PC-3 (cell line): ENCODE data around the gene AFF3. TPM values are rescaled to one million over a fixed set of nuclear protein-coding genes. Genes with fewer than 3 reads are reported as not detected.

Source experiments
- ATAC-seq: fragments of 200-7000 bp; cut with Tn5 transposase; 2 replicates; pipeline ENCODE4 v1.9.1; 2020; ENCODE audit warnings: mild to moderate bottlenecking, moderate library complexity
- BruUV-seq: library from RNA; stranded (reverse); fragments of 400-500 nt; replicated peaks from 2 replicates; lab custom pipeline; 2021; lab: Mats Ljungman, UMichigan
- CTCF ChIA-PET: fragments of 300-600 bp; sonication (Branson Sonifier 250); formaldehyde crosslinking; loops from one replicate; lab custom pipeline; 2022; ENCODE audit warnings: antibody characterized with exemption; lab: Charles Lee
- POLR2A ChIA-PET: fragments of 300-600 bp; sonication (Branson Sonifier 250); formaldehyde crosslinking; loops from one replicate; lab custom pipeline; 2022; ENCODE audit warnings: antibody characterized with exemption; ENCODE audit not compliant: unreplicated experiment; lab: Charles Lee
- DNase-seq: peaks from one replicate; pipeline ENCODE4 v3.0.0-alpha.2; 2015
- H2AFZ ChIP-seq: fragments of 300-600 bp; sonication (generic); 2 replicates; pipeline ENCODE4 v1.6.0; 2016; ENCODE audit warnings: antibody characterized with exemption, low read length
- H3F3A ChIP-seq: fragments of 300-600 bp; sonication (generic); one replicate; pipeline ENCODE4 v1.6.0; 2017; ENCODE audit warnings: antibody characterized with exemption, low read length, control low read depth, mild to moderate bottlenecking; ENCODE audit not compliant: unreplicated experiment
- H3K27ac ChIP-seq: fragments of 300-600 bp; sonication (generic); 2 replicates; pipeline ENCODE4 v1.5.1; 2016; ENCODE audit warnings: mild to moderate bottlenecking, low read length
- H3K27me3 ChIP-seq: fragments of 300-600 bp; sonication (generic); 2 replicates; pipeline ENCODE4 v1.6.1; 2016; ENCODE audit warnings: low read length, mixed read lengths
- H3K36me3 ChIP-seq: fragments of 300-600 bp; sonication (generic); 2 replicates; pipeline ENCODE4 v1.6.1; 2016; ENCODE audit warnings: low read depth, mixed run types, low read length, mixed read lengths
- H3K4me1 ChIP-seq: fragments of 300-600 bp; sonication (generic); 2 replicates; pipeline ENCODE4 v1.5.1; 2016; ENCODE audit warnings: low read length; ENCODE audit not compliant: insufficient read depth
- H3K4me2 ChIP-seq: fragments of 300-600 bp; sonication (generic); 2 replicates; pipeline ENCODE4 v1.6.0; 2016; ENCODE audit warnings: low read length
- H3K4me3 ChIP-seq: fragments of 300-600 bp; sonication (generic); 2 replicates; pipeline ENCODE4 v1.5.1; 2016; ENCODE audit warnings: mild to moderate bottlenecking, low read length, mixed read lengths
- H3K79me2 ChIP-seq: fragments of 300-600 bp; sonication (generic); 2 replicates; pipeline ENCODE4 v1.6.1; 2017; ENCODE audit warnings: low read length, mixed read lengths
- H3K9ac ChIP-seq: fragments of 300-600 bp; sonication (generic); 2 replicates; pipeline ENCODE4 v1.6.0; 2016; ENCODE audit warnings: mild to moderate bottlenecking, low read length
- H3K9me2 ChIP-seq: fragments of 300-600 bp; sonication (generic); replicated peaks from 2 replicates; pipeline ENCODE4 v1.6.1; 2016; ENCODE audit warnings: mixed run types, low read length, mixed read lengths
- H3K9me3 ChIP-seq: fragments of 300-600 bp; sonication (generic); 2 replicates; pipeline ENCODE4 v1.6.1; 2016; ENCODE audit warnings: low read length, mixed read lengths
- H4K20me1 ChIP-seq: fragments of 300-600 bp; sonication (generic); 2 replicates; pipeline ENCODE4 v1.6.1; 2016; ENCODE audit warnings: low read length, mixed read lengths
- CTCF ChIP-seq: fragments of 300-600 bp; sonication (generic); conservative IDR thresholded peaks from 2 replicates; pipeline ENCODE4 v1.5.1; 2017; ENCODE audit warnings: antibody characterized with exemption, low read depth, mild to moderate bottlenecking, low read length
- EZH2 ChIP-seq: fragments of 300-600 bp; sonication (generic); IDR thresholded peaks from one replicate; pipeline ENCODE4 v1.6.1; 2017; ENCODE audit warnings: antibody characterized with exemption, mild to moderate bottlenecking, low read length; ENCODE audit not compliant: unreplicated experiment
- EZH2phosphoT487 ChIP-seq: fragments of 300-600 bp; sonication (generic); IDR thresholded peaks from 2 replicates; pipeline ENCODE4 v1.6.1; 2018; ENCODE audit warnings: mild to moderate bottlenecking, antibody characterized with exemption, low read length, borderline replicate concordance
- intact Hi-C: fragments of 100-400 bp; cut with micrococcal nuclease; formaldehyde crosslinking; loops from 2 replicates; pipeline ENCODE4 v1.9.0; 2023
- total RNA-seq: library from RNA; depleted of rRNA; stranded (reverse); fragments of >200 nt; gene quantifications from 2 replicates; pipeline ENCODE4 v1.2.3, GENCODE V29; 2014

AFF3 gene
- total RNA-seq, 1 experiment from 2014 or later, result 0.04 TPM

- H3K9me3 ChIP-seq, result no peaks in the 10 kb centered on the region
- ATAC-seq (no peak), DNase-seq (no peak)
- no peak overlapping the region for H3K27ac ChIP-seq
- no peak overlapping the region for H3K9ac ChIP-seq
- H3K79me2 ChIP-seq, result no peaks in the 10 kb centered on the region
- no peaks in the 10 kb centered on the region for H3K27me3 ChIP-seq
- H3K9me2 ChIP-seq, result no peaks in the 10 kb centered on the region
- no peaks in the 10 kb centered on the region for H4K20me1 ChIP-seq
- H3K4me1 ChIP-seq, result no peaks in the 10 kb centered on the region
- no peak for TF ChIP-seq CTCF
- no peak for TF ChIP-seq EZH2phosphoT487
- H3K4me2 ChIP-seq, result no peak overlapping the region
- H3K4me3 ChIP-seq, result no peak overlapping the region
- intact Hi-C loops, result no loop called here
- BruUV-seq, result no TSS peak
- H3K36me3 ChIP-seq, result no peaks in the 10 kb centered on the region
- ChIA-PET CTCF (no interaction called here), POLR2A (no interaction called here)
- H2AFZ ChIP-seq, result no peak overlapping the region
- no peaks in the 10 kb centered on the region for H3F3A ChIP-seq
Observed at GRCh38 chr2:99772591-99773331, 369.6 kb downstream of the AFF3 start.

GRCh38 chr2:99771681-99772333, 370.6 kb downstream of the AFF3 start:
- POLR2A ChIA-PET, result no interaction called here
- no peak for TF ChIP-seq EZH2phosphoT487
- TF ChIP-seq CTCF, result no peak
- TF ChIP-seq EZH2, result no peak
- DNase-seq, result no peak
- Histone ChIP-seq H3F3A (no peaks in the 10 kb centered on the region), H3K27me3 (no peaks in the 10 kb centered on the region), H2AFZ (no peak overlapping the region), H3K79me2 (no peaks in the 10 kb centered on the region), H3K36me3 (no peaks in the 10 kb centered on the region), H3K27ac (no peak overlapping the region), H3K4me2 (no peak overlapping the region), H3K9ac (no peak overlapping the region), H3K9me3 (no peaks in the 10 kb centered on the region), H3K4me1 (no peaks in the 10 kb centered on the region), H3K9me2 (no peaks in the 10 kb centered on the region), H3K4me3 (no peak overlapping the region), H4K20me1 (no peaks in the 10 kb centered on the region)
- no peak for ATAC-seq
- CTCF ChIA-PET, result no interaction called here
- intact Hi-C loops, result no loop called here
- no TSS peak for BruUV-seq

DNA sequence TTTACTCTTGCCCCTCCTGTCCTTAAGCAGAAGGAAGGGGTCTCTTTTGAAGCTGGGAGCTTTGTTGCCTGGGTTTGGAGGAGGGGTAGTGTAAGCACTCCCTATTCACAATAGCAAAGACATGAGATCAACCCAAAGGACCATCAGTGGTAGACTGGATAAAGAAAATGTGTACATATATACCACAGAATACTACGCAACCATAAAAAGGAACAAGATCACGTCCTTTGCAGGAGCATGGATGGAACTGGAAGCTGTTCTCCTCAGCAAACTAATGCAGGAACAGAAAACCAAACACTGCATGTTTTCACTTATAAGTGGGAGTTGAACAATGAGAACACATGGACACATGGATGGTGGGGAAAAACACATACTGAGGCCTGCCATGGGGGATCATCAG, 371.5 kb downstream of the AFF3 start:
- no peak for ATAC-seq
- H3K4me3 ChIP-seq, result no peak overlapping the region
- H4K20me1 ChIP-seq, result no peaks in the 10 kb centered on the region
- DNase-seq, result no peak
- no peaks in the 10 kb centered on the region for H3K79me2 ChIP-seq
- H2AFZ ChIP-seq, result no peak overlapping the region
- no peaks in the 10 kb centered on the region for H3K36me3 ChIP-seq
- intact Hi-C loops, result no loop called here
- no peak overlapping the region for H3K9ac ChIP-seq
- ChIA-PET POLR2A (no interaction called here), CTCF (no interaction called here)
- no peak overlapping the region for H3K27ac ChIP-seq
- no peaks in the 10 kb centered on the region for H3K4me1 ChIP-seq
- no peak overlapping the region for H3K4me2 ChIP-seq
- no peaks in the 10 kb centered on the region for H3F3A ChIP-seq
- TF ChIP-seq CTCF (no peak), EZH2 (no peak), EZH2phosphoT487 (no peak)
- no peaks in the 10 kb centered on the region for H3K27me3 ChIP-seq
- H3K9me3 ChIP-seq, result no peaks in the 10 kb centered on the region
- BruUV-seq, result no TSS peak
- no peaks in the 10 kb centered on the region for H3K9me2 ChIP-seq
